ENCODE measurements around the gene NKIRAS1. TPM values are rescaled to one million over a fixed set of nuclear protein-coding genes. Genes with fewer than 3 reads are reported as not detected.

NKIRAS1 gene
- 7.3 TPM for polyA plus RNA-seq
- long read RNA-seq, donor 1, partial matches to known transcripts: 0 of 1 reads
- long read RNA-seq, donor 1, other reads (novel, unspliced or antisense): 0 of 1 reads
- long read RNA-seq, donor 2, partial matches to known transcripts: 1,011 of 3,301 reads
- long read RNA-seq, donor 2, other reads (novel, unspliced or antisense): 2,288 of 3,301 reads
- long read RNA-seq, donor 3: 0 reads
- long read RNA-seq, donor 4: 0 reads
- long read RNA-seq, donor 5, partial matches to known transcripts: 693 of 1,828 reads
- long read RNA-seq, donor 5, other reads (novel, unspliced or antisense): 1,133 of 1,828 reads
- long read RNA-seq, donor 6, partial matches to known transcripts: 702 of 2,104 reads
- long read RNA-seq, donor 6, other reads (novel, unspliced or antisense): 1,401 of 2,104 reads
- long read RNA-seq, donor 7, partial matches to known transcripts: 1,004 of 1,772 reads
- long read RNA-seq, donor 7, other reads (novel, unspliced or antisense): 766 of 1,772 reads
- long read RNA-seq, donor 8, partial matches to known transcripts: 2,049 of 2,390 reads
- long read RNA-seq, donor 8, other reads (novel, unspliced or antisense): 337 of 2,390 reads
- long read RNA-seq, donor 9, partial matches to known transcripts: 765 of 2,346 reads
- long read RNA-seq, donor 9, other reads (novel, unspliced or antisense): 1,579 of 2,346 reads
- long read RNA-seq, donor 10, partial matches to known transcripts: 2,730 of 4,092 reads
- long read RNA-seq, donor 10, other reads (novel, unspliced or antisense): 1,362 of 4,092 reads
- long read RNA-seq, donor 11, partial matches to known transcripts: 474 of 1,510 reads
- long read RNA-seq, donor 11, other reads (novel, unspliced or antisense): 1,034 of 1,510 reads

DNA sequence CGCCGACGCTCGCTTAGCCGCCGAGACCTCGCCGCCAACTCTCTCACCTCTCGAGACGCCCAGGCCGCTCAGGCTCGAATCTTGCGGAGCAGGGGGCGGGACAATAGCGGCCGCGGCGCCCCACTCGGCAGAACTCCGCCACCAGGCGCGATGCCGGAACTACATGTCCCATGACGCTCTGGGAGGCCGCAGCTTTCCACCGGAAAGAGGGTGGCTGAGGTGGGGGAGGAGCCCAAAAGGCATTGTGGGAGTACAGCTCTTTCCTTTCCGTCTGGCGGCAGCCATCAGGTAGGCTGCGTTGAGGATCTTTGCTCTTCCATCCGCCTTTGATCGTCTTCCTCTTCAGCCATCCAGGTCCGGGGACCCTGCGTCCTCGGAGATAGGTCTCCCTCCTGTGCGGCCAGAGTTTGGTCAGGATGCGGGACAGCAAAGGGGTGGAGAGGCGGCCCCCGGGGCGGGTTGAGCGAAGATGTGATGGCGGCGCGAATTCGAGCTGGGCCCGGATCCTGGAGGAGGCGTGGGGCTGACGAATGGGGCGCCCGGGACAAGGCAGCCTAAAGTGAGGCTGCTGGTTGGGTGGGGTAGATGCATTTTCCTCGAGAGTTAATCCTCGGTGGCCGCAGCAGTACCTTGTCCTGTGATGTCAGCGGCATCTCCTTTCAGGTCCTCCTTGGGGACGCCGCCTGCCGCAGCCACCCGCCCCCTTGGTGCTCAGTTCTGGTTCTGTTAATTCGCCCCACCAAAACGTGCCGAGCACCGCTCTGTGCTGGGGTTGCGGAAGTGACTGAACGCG, at the start of gene NKIRAS1, which contains the start of gene RPL15:
Gene NKIRAS1 (minus strand): TSS at position 105 of the 793 bp plus-strand sequence. CDS start 6,086 bp downstream, outside the sequence.
Gene RPL15 (plus strand): TSS at position 247 of the 793 bp plus-strand sequence. CDS start 728 bp downstream, outside the sequence.
- Histone ChIP-seq H3K27ac (ENCODE audit: low read length) (peak within 1 kb of the TSS; percentile 87), H3K4me1 (ENCODE audit: control insufficient read depth, insufficient read depth, low read length) (peaks cover 13% of the 10 kb centered on the region), H3K27me3 (ENCODE audit: control insufficient read depth, insufficient read depth, low read length) (no peaks in the 10 kb centered on the region), H3K9me3 (ENCODE audit: control insufficient read depth, low read depth, low read length) (no peaks in the 10 kb centered on the region), H3K4me3 (ENCODE audit: low read length) (peak within 1 kb of the TSS; percentile 71), H3K36me3 (ENCODE audit: control insufficient read depth, insufficient read depth, low read length) (peaks cover 18% of the 10 kb centered on the region)
- peak; percentile 97 to 98 for DNase-seq
- WGBS (ENCODE audit: insufficient coverage, low lambda C conversion rate): no CpG with 5 or more reads among the region's 64 CpGs

DNA sequence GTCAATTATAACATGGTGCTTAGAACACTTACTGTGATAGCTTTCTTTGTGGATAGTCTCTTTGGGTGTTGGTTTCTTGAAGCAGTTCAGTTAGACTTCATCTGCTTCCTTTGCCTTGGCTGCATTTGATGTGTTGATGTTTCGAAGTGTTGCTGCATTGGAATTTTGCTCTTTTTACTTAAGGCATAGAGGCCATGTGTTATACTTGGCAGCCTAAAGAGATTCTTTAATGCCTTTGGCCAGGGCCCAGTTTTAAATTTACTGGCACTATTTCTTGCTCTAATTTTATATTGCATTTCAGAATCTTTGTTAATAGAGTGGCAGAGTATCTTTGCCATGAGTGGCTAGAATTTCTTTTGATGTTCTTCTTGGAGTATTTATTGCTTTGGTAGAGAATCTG, 49.5 kb upstream of the NKIRAS1 start:
- Histone ChIP-seq H3K4me1 (ENCODE audit: control insufficient read depth, insufficient read depth, low read length) (no peaks in the 10 kb centered on the region), H3K9me3 (ENCODE audit: control insufficient read depth, low read depth, low read length) (no peaks in the 10 kb centered on the region), H3K4me3 (ENCODE audit: low read length) (no peak overlapping the region), H3K27ac (ENCODE audit: low read length) (no peak overlapping the region), H3K36me3 (ENCODE audit: control insufficient read depth, insufficient read depth, low read length) (peaks cover 39% of the 10 kb centered on the region), H3K27me3 (ENCODE audit: control insufficient read depth, insufficient read depth, low read length) (no peaks in the 10 kb centered on the region)
- DNase-seq: peak in 1 of 2 donors; percentile 22
- WGBS (ENCODE audit: insufficient coverage, low lambda C conversion rate): no CpG with 5 or more reads among the region's 1 CpG

DNA sequence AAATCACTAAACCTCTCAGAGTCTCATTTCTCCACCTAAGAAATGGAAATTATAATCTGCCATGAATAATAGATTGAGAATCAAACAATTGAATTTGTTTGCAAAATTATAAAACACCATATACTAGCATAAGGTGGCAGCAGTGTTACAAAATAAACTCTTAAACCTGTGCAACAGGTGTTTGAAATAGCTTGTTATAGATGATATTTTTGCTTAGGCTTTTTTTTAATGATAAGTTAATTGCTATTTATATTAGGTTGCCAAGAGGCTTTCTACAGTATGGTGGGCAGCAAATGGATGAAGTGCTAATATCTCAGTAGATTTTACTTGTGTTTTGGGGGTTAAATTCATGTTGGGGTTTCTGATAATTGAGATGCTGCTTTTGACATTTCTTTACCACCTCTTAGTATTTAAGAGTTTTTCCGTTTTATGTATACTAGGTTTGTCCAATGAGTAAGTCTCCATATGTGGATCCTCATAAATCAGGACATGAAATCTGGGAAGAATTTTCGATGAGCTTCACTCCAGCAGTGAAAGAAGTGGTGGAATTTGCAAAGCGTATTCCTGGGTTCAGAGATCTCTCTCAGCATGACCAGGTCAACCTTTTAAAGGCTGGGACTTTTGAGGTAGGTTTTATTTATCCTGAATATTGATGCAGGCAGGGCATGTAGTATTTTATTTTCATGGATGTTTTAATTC, 47.9 kb upstream of the NKIRAS1 start:
- no peaks in the 10 kb centered on the region for H3K9me3 ChIP-seq (ENCODE audit: control insufficient read depth, low read depth, low read length)
- no CpG with 5 or more reads among the region's 3 CpGs for WGBS (ENCODE audit: insufficient coverage, low lambda C conversion rate)
- peaks cover 43% of the 10 kb centered on the region for H3K36me3 ChIP-seq (ENCODE audit: control insufficient read depth, insufficient read depth, low read length)
- no peak overlapping the region for H3K27ac ChIP-seq (ENCODE audit: low read length)
- DNase-seq: no peak
- no peak overlapping the region for H3K4me3 ChIP-seq (ENCODE audit: low read length)
- H3K27me3 ChIP-seq (ENCODE audit: control insufficient read depth, insufficient read depth, low read length): no peaks in the 10 kb centered on the region
- no peaks in the 10 kb centered on the region for H3K4me1 ChIP-seq (ENCODE audit: control insufficient read depth, insufficient read depth, low read length)

DNA sequence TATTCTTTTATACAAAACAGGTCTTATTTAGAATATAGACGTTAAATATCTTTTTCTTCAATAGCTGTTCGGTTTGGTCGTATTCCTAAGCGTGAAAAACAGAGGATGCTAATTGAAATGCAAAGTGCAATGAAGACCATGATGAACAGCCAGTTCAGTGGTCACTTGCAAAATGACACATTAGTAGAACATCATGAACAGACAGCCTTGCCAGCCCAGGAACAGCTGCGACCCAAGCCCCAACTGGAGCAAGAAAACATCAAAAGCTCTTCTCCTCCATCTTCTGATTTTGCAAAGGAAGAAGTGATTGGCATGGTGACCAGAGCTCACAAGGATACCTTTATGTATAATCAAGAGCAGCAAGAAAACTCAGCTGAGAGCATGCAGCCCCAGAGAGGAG, 45.1 kb upstream of the NKIRAS1 start:
- H3K4me3 ChIP-seq (ENCODE audit: low read length): no peak overlapping the region
- no peak overlapping the region for H3K27ac ChIP-seq (ENCODE audit: low read length)
- no peaks in the 10 kb centered on the region for H3K9me3 ChIP-seq (ENCODE audit: control insufficient read depth, low read depth, low read length)
- no peaks in the 10 kb centered on the region for H3K4me1 ChIP-seq (ENCODE audit: control insufficient read depth, insufficient read depth, low read length)
- WGBS (ENCODE audit: insufficient coverage, low lambda C conversion rate): 100% methylated on average over 1 of the region's 5 CpGs
- H3K27me3 ChIP-seq (ENCODE audit: control insufficient read depth, insufficient read depth, low read length): no peaks in the 10 kb centered on the region
- no peak for DNase-seq
- H3K36me3 ChIP-seq (ENCODE audit: control insufficient read depth, insufficient read depth, low read length): peaks cover 31% of the 10 kb centered on the region

DNA sequence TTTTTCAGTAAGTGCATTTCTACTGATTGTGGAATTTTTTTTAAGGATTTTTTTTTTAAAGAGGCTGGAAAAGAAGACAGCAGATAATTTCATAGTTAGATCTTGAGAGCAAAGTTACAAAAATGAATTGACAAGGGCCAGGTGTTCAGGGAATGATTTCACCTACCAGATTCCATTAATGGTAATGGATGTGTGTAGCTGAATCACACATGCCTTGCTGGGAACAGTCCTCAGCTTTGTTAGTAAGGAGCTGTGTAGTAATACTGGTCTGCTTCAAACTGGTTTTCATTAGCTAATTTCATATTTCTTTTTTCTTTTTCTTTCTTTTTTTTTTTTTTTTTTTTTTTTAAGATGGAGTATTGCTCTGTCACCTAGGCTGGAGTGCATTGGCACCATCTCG, 44.3 kb upstream of the NKIRAS1 start:
- no peak for DNase-seq
- no peak overlapping the region for H3K27ac ChIP-seq (ENCODE audit: low read length)
- H3K9me3 ChIP-seq (ENCODE audit: control insufficient read depth, low read depth, low read length): no peaks in the 10 kb centered on the region
- no peak overlapping the region for H3K4me3 ChIP-seq (ENCODE audit: low read length)
- H3K4me1 ChIP-seq (ENCODE audit: control insufficient read depth, insufficient read depth, low read length): no peaks in the 10 kb centered on the region
- WGBS (ENCODE audit: insufficient coverage, low lambda C conversion rate): no CpG with 5 or more reads among the region's 1 CpG
- H3K27me3 ChIP-seq (ENCODE audit: control insufficient read depth, insufficient read depth, low read length): no peaks in the 10 kb centered on the region
- H3K36me3 ChIP-seq (ENCODE audit: control insufficient read depth, insufficient read depth, low read length): peaks cover 29% of the 10 kb centered on the region

DNA sequence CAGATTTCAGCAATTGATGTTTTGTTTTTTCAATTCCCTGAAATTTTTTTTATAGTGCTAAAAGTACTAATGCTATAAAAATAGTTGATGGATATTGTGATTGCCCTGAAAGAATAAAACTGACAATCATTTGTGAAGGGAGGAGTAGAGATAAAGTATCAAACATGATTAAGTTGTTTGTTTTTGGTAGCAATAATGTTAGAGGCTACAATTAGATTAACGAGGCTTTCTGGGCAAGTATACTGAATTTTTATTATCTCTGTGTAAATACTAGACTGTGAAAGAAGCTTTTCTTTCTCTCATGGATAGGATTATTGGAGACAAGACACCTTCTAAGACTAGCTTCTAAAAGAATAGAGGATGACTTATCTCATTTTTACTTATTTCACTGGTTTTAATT, 43.9 kb upstream of the NKIRAS1 start:
- Histone ChIP-seq H3K36me3 (ENCODE audit: control insufficient read depth, insufficient read depth, low read length) (peaks cover 25% of the 10 kb centered on the region), H3K4me3 (ENCODE audit: low read length) (no peak overlapping the region), H3K27ac (ENCODE audit: low read length) (no peak overlapping the region), H3K4me1 (ENCODE audit: control insufficient read depth, insufficient read depth, low read length) (no peaks in the 10 kb centered on the region), H3K9me3 (ENCODE audit: control insufficient read depth, low read depth, low read length) (no peaks in the 10 kb centered on the region), H3K27me3 (ENCODE audit: control insufficient read depth, insufficient read depth, low read length) (no peaks in the 10 kb centered on the region)
- DNase-seq: no peak
- 38% methylated on average over 1 of the region's 1 CpG for WGBS (ENCODE audit: insufficient coverage, low lambda C conversion rate)

DNA sequence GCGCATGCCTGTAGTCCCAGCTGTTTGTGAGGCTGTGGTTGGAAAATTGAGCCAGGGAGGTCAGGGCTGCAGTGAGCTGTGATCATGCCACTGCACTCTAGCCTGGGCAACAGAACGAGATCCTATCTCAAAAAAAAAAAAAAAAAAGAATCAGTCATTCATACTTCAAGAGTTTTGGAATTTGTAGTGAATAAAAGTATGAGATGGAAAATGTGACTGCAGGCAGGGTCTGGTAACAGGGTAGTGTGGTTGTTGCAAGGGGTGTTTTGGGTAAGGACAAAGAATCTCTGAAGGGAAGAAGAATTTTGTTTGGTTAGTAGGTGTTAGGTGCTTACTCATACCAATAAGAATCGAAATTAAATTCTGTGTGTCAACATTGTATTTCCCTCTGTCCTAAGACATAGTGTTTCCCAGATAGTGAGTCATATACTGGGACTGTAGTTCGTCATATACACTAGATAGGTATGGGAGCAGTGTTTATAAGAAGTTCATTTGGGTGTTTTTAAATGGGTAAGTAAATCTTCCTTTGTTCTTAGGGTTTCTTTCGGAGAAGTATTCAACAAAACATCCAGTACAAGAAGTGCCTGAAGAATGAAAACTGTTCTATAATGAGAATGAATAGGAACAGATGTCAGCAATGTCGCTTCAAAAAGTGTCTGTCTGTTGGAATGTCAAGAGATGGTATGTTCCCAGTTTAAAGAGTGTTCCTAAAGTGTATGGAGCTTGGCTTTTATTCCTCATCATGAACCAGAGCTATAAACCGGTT, 42.5 kb upstream of the NKIRAS1 start:
- Histone ChIP-seq H3K9me3 (ENCODE audit: control insufficient read depth, low read depth, low read length) (no peaks in the 10 kb centered on the region), H3K4me1 (ENCODE audit: control insufficient read depth, insufficient read depth, low read length) (no peaks in the 10 kb centered on the region), H3K27me3 (ENCODE audit: control insufficient read depth, insufficient read depth, low read length) (no peaks in the 10 kb centered on the region), H3K36me3 (ENCODE audit: control insufficient read depth, insufficient read depth, low read length) (peaks cover 21% of the 10 kb centered on the region), H3K4me3 (ENCODE audit: low read length) (no peak overlapping the region), H3K27ac (ENCODE audit: low read length) (no peak overlapping the region)
- 100% methylated on average over 1 of the region's 7 CpGs for WGBS (ENCODE audit: insufficient coverage, low lambda C conversion rate)
- no peak for DNase-seq

DNA sequence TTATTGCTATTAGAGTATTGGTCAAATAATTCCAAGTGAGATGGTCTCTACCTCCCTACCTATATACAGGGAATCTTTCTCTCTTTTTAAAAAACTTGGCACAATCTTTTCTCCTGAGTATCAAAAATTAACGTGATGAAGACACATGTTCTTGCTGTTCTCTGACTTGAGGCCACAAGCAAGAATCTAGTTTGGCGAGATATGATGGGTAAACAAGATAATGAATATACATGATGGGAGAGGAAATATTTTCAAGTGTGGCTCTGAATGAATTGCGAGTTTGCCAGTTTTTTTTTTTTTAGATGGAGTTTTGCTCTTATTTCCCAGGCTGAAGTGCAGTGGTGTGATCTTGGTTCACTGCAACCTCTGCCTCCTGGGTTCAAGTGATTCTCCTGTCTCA, 39.9 kb upstream of the NKIRAS1 start:
- no peak overlapping the region for H3K27ac ChIP-seq (ENCODE audit: low read length)
- H3K4me3 ChIP-seq (ENCODE audit: low read length): no peak overlapping the region
- no peaks in the 10 kb centered on the region for H3K9me3 ChIP-seq (ENCODE audit: control insufficient read depth, low read depth, low read length)
- no peak for DNase-seq
- WGBS (ENCODE audit: insufficient coverage, low lambda C conversion rate): 76% methylated on average over 3 of the region's 3 CpGs
- H3K36me3 ChIP-seq (ENCODE audit: control insufficient read depth, insufficient read depth, low read length): peaks cover 6% of the 10 kb centered on the region
- no peaks in the 10 kb centered on the region for H3K4me1 ChIP-seq (ENCODE audit: control insufficient read depth, insufficient read depth, low read length)
- no peaks in the 10 kb centered on the region for H3K27me3 ChIP-seq (ENCODE audit: control insufficient read depth, insufficient read depth, low read length)

DNA sequence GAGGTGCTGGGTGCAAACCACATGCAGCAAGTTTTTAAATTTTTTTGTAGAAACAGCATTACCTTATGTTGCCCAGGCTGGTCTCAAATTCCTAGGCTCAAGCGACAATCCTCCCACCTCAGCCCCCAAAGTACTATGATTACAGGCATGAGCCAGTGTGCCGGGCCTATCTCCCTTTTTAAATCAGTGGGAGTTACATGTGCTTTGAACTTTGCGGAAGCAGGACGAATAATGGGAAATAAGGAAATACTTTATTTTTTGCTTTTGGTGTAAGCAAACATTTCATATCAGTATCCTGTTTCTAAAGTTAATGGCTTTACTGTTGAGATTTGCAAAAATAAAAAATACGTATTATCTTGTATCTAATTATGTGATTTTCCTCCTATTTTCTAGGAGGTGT, 37.4 kb upstream of the NKIRAS1 start:
- WGBS (ENCODE audit: insufficient coverage, low lambda C conversion rate): no CpG with 5 or more reads among the region's 5 CpGs
- Histone ChIP-seq H3K36me3 (ENCODE audit: control insufficient read depth, insufficient read depth, low read length) (no peaks in the 10 kb centered on the region), H3K9me3 (ENCODE audit: control insufficient read depth, low read depth, low read length) (no peaks in the 10 kb centered on the region), H3K4me3 (ENCODE audit: low read length) (no peak overlapping the region), H3K27ac (ENCODE audit: low read length) (no peak overlapping the region), H3K27me3 (ENCODE audit: control insufficient read depth, insufficient read depth, low read length) (no peaks in the 10 kb centered on the region), H3K4me1 (ENCODE audit: control insufficient read depth, insufficient read depth, low read length) (no peaks in the 10 kb centered on the region)
- DNase-seq: no peak

All from large intestine (tissue), 12 donors.